Measurements from ENCODE around the gene ZBTB4. TPM values are rescaled to one million over a fixed set of nuclear protein-coding genes. Genes with fewer than 3 reads are reported as not detected.
A peak's percentile ranks its signal among the peaks of the same experiment; 100 is the strongest.

The ZBTB4 gene
- polyA plus RNA-seq, 5 donors = 36.6 to 52.9 (median 43.8) TPM

DNA sequence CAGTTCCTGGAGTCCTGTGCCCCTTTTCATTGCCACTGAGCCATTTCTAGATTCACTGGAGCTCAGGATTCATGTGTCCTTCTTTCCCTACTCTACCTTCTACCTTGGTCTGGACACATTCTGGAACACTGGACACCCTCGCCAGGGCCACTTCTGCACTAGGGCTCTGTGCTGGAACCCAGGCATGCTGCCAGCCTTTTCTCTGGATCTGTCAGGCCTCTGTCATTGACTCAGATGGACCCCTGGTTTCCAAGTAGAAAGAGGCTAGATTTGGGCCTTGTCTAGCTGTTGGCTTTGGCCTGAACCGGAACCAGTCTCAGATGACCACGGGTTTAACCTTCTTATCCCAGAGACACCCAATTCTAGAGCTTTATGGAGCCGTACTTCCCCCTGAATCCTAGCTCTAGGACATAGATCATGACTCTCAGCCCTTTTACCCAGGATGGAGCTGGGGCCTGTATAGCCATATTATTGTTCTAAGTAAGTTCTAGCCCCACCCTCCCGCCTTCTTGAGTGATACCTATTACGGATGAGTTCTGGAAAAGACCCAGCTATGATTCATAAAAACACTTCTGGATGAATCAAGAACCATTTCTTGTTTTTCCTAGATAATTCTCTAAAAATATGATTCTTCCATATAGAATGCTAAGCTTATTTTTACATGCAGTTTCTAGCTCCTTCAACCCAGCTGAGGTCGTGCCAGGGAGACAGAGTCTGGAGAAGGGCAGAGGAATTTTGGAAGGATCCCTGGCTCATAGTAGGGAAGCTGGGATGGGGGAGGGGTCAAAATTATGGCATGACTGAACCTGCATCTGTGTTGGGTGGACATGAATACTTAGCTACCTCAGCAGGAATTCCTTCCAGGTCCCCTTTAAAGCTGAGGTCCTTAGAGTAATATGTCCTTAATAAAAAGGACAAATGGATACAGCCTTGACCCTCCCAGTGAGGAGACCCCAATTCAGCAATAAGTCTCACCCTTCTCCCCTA, 35.6 kb downstream of the ZBTB4 start:
- DNase-seq = no peak

DNA sequence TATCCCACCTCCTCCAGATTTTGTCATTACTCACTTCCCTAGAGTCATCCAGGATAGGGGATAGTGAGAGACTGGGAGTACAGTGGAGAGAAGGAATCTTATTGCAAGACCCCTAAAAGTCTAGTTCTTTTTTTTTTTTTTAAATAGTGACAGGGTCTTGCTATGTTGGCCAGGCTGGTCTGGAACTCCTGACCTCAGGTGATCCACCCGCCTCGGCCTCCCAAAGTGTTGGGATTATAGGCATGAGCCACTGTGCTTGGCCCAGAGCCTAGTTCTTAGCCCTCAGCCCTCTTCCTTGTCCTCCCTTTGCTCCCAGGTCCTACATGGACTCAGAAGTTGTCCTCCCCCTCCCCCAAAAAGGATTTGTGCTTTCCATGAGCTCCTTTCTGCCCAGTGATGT, 37.3 kb downstream of the ZBTB4 start:
- DNase-seq = no peak

DNA sequence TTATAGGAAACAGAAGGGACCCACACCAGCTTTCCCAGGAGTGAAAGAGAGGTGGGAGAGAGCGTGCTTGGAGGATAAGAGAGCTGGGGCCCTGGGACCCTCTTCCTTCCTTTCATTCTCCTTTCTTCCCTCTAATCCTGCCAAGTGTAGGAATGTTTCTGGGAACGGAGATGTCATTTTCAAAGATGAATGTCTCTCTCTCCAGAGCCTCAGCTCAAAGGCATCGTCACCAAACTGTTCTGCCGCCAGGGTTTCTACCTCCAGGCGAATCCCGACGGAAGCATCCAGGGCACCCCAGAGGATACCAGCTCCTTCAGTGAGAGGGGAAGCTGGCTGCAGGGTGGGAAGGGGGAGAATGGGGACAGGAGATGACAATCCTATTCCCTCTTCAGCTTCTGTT, 38.2 kb downstream of the ZBTB4 start:
- DNase-seq = no peak

DNA sequence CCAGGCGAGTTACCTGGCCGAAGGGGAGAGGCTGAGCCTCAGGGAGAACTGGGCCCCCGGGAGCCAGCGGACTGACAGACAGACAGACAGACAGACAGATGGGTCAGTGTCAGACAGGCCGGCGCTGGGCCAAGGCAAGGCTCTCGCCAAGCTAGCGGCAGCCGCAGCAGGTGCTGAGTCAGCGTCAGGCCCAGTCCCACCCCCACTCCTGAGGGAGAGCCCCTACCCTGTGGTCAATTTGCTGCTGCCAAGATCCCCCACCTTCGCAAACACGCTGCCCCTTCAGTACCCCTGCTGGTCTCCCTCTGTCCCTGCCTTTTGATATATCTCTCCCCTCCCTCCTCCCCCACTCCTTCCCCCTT, 38.6 kb downstream of the ZBTB4 start:
- no peak for DNase-seq

DNA sequence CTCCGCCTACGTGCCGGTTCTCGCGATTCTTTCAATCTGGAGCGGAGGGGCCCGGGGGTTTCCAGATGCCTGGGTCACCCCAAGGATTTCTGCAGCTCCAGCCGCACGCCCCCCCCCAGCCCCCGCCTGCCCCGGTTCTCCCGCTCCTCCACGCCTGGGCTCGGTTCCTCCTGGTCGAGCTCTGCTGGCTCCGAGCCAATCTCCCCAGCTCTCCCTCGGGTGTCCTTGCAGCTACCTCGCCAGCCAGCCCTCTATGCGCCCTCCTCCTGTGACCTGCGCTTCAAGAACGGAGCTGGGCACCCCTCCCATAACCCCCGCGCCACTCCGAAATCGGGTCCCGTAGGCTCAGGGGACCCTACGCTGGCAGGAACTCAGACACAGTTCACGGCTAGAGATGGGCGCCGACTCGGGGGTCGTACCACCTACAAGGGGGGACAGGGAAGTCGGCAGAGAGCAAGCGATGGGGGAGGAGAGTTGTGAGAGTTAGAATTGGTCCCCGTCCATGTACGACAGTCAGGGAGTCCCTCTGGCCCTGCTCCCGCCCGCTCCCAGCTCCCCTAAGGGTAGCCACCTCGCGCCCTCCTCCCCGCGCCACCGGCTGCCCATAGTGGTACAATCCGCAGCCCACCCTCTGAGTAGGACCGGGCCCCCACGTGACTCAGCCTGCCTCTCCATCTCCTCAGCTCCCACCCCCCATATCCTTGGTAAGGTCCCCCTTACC, 39.2 kb downstream of the ZBTB4 start:
- peak in 1 of 2 donors; percentile 18 for DNase-seq

DNA sequence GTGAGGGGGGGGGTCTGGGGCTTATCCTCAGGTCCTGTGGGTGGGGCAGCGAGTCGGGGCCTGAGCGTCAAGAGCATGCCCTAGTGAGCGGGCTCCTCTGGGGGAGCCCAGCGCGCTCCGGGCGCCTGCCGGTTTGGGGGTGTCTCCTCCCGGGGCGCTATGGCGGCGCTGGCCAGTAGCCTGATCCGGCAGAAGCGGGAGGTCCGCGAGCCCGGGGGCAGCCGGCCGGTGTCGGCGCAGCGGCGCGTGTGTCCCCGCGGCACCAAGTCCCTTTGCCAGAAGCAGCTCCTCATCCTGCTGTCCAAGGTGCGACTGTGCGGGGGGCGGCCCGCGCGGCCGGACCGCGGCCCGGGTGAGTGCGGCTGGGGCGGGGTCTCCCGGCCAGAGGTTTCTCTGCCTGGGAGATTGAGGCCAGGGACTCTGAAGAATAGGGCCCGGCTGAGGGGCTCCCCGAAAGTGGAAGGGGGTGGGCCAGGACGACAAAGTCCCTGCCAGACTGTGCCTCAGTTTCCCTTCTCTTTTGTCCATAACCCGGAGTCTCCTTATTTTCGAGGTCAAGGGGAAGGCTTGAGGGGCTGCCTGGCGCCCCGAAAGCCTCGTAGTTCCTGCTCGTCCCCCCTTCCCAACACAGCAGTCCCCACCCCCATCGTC, 39.8 kb downstream of the ZBTB4 start, which contains the start of gene FGF11:
Gene FGF11, plus strand, starts transcription at position 51 of the 651 bp plus-strand sequence. Its CDS starts 109 bp downstream, at position 160.
- no peak for DNase-seq

DNA sequence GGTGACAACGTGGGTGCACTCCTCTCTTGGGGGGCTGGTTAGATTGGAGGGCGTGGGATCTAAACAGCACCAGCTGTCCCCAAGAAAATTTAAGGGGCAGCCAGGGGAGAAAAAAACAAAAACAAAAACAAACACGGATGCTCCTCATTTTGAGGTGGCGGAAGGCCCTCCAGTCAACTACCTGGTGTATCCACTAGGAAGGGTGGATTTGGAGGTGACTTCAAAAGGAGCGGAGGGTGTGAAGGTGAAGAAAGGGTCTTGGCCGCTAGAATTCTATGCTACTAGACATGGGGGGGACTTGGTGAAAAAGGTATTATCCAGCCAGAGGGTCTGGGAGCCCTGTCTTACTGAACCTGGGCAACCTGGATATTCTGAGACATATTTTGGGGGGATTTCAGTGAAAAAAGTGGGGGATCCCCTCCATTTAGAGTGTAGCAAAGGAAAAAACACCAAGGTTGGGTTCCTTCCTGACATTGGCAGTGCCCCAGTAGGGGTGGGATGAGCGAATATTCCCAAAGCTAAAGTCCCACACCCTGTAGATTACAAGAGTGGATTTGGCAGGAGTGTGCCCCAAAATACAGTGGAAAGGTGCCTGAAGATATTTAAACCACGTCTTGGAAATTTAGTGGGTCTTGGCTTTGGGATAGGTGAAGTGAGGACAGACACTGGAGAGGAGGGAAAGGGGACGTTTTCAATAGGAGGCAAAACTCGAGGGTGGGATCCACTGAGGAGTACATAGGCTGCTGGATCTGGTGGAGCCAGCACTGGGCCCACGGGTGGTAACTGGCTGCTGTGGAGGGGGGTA, 40.6 kb downstream of the ZBTB4 start:
- DNase-seq = no peak

DNA sequence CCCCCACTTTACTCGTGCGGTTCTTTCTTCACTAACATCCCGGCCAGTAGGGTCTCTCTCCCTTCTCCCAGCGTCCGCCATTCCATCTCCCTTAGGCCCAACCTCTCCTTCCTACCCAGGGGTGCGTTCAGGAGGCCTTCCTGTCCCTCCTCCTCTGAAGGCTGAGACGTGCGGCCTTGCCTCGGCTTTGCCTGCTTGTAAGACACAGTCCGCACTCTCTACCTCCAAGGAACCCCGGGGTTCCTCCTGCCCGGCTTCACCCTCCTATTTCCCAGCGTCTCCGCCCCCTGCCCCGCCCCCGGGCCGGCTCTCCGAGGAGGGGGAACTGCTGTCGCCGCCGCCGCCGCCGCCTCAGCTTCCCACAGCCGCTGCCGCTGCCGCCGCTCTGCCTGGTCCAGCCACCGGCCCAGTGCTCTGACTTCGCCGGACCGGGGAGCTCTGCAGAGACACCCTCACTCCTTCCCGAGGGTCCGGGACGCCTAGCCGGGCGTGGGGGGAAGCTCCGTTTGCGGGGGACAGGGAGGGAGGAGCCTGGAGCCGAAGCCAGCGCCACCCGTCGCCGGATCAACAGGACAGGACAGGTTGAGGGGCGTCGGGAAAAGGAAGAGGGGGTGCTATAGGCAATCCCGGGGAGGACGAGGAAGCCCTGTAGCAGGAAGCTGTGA, 41.3 kb downstream of the ZBTB4 start:
- peak in 1 of 2 donors; percentile 25 for DNase-seq

DNA sequence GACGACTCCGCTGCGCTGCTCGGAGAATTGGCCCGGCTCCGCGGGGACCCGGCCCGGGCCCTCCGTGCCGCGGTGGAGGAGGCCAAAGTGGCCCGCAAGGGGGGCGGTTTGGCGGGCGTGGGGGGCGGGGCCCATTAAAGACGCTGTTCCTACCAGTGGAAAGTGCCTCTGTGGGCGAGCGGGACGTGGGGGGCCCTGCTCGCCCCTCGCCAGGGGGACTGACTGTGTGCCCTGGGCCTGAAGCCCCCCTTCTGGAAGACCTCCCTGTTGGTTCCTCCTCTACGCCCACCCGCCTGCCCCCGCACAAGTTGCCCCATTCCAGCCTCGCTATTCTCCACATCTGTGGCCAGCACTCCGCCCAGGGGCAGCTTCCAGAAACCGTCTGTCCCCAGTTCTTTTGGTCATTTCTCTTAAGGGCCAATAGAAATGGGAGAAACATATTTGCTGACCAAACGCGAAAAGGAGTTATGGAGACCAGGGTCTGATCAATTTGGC, 42.0 kb downstream of the ZBTB4 start:
- no peak for DNase-seq

DNA sequence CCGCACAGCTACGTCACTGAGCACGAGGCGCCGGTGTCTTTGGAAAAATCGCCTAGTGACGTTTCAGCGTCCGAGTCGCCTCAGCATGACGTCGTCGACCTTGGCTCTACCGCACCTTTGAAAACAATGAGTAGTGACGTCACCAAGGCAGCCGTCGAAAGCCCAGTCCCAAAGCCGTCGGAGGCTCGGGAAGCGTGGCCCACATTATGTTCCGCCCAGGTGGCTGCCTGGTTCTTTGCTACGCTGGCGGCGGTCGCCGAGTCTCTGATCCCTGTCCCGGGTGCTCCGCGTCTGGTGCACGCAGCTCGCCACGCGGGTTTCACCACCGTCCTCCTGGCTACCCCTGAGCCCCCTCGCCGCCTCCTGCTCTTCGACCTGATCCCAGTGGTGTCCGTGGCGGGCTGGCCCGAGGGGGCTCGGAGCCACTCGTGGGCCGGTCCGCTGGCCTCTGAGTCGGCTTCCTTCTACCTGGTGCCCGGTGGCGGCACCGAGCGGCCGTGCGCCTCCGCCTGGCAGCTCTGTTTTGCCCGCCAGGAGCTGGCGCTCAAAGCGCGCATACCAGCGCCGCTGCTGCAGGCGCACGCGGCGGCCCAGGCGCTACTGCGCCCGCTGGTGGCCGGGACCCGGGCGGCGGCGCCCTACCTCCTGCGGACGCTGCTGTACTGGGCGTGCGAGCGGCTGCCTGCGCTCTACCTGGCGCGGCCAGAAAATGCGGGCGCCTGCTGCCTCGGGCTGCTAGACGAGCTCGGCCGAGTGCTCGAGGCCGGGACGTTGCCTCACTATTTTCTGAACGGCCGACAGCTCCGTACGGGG, 42.7 kb downstream of the ZBTB4 start:
- peak; percentile 79 to 81 for DNase-seq

DNA sequence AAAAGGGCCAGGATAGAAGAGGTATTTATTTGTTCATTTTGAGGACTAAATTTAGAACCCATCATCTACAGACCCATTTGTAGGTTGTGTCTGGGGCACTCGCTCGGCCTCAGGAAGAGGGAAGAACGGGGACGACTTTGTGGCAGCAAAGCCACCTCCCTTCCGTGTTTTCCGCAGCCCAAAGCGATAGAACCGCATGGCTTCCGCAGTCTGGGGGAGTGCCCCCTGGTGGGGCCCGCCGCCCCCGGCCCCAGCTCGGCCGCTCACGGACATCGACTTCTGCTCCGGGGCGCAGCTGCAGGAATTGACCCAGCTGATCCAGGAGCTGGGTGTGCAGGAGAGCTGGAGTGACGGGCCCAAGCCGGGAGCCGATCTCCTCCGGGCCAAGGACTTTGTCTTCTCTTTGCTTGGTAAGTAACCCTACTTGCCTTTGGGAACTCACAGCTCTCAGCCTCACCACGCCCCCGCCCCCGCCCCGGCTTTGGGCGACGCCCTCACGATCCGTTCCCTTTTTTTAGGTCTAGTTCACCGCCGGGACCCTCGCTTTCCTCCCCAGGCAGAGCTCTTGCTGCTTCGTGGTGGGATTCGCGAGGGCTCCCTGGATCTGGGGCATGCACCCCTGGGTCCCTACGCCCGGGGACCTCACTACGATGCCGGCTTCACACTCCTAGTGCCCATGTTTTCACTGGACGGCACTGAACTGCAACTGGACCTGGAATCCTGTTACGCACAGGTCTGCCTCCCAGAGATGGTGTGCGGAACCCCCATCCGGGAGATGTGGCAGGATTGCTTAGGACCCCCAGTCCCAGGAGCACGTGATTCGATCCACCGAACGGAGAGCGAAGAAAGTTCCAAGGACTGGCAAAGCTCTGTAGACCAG, 43.5 kb downstream of the ZBTB4 start:
- DNase-seq = peak in 1 of 2 donors; percentile 18

DNA sequence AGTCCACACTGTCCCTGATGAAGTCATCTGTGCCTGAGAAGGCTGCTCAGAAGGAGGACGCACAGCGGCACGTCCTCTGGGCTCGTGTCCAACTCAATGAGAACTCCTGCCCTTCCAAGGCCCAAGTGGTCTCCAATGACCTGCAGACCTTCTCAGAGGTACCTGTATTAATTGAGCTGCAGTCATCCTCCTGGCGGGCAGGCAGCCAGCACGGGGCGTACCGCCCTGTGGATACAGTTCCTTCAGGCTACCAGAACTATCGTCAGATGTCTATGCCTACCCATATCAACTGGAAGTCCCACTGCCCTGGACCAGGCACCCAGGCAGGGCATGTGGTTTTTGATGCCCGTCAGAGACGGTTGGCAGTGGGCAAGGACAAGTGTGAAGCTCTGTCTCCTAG, 47.1 kb downstream of the ZBTB4 start:
- DNase-seq = no peak

DNA sequence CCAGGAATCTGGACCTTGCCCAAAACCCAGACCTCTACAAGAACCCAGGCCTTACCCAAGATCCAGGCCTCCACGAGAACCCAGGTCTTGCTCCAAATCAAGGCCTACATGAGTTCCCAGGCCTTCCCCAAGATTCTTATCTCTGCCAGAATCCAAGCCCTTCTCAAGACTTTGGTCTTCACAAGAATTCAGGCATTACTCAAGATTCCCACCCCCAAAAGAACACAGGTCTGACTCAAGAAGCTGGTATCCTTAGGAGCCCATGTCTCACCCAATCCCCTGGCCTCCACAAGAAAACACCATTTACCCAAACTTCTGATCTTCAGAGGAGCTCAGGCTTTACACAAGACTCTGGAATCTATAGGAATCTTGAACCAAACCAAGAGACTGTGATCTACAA, 48.2 kb downstream of the ZBTB4 start:
- DNase-seq = no peak

DNA sequence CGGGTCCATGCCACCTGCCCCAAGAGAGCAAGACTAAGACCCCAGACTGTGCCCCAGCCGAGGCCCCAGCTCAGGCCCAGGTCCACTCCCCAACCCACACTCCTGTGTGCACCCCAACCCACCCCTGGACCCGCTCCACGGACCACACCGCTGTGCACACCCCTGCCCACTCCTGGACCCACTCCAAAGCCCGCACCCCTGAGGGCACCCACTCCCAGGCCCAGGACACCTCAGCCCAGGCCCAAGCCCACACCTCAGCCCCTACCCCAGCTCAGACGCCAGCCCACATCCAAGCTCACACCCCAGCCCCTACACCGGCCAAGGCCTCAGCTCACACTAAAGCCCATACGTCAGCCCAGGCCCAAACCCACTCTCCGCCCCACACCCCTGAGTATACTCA, 49.7 kb downstream of the ZBTB4 start:
- DNase-seq = no peak

DNA sequence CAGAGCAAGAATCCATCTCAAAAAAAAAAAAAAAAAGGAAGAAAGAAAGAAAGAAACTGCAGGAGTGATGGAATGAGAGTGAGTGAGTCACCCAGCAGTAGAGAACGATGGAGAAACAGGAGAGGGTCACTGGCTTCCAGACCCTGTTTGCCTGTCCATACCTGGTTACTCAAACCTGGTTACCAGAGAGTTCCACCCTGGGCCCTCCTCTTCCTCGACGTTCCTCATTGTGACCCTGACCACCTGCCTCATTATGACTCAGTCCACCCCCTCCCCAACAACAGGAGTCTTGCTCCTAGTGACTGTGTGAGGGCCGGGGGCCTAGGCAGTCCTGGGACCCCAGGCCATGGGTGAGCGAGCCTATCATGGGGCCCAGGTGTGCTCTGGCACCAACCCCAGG, 50.9 kb downstream of the ZBTB4 start, which contains the start of gene SPEM3:
Gene SPEM3, plus strand, starts transcription at position 301 of the 400 bp plus-strand sequence. Its CDS starts 46 bp downstream, at position 347.
- DNase-seq = no peak

DNA sequence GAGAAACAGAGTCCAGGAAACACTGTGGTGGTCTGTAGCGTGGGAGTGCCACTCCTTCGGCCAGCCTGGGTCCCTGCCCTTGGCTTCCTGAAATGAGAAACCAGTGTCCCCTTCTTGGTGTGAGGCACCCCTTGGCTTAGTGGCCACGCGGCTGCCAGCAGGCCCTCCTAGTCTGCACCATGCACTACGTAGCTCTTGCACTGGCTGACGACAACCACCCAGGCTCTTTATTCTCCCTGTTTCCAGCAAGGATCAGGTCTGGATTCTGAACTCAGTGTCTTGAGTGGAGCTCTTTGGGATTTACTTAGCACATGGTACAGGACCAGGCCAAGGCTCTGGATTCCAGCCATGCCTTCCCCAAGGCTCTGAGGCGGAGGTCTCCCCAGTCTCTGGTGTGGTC, 51.9 kb downstream of the ZBTB4 start:
- DNase-seq = no peak

DNA sequence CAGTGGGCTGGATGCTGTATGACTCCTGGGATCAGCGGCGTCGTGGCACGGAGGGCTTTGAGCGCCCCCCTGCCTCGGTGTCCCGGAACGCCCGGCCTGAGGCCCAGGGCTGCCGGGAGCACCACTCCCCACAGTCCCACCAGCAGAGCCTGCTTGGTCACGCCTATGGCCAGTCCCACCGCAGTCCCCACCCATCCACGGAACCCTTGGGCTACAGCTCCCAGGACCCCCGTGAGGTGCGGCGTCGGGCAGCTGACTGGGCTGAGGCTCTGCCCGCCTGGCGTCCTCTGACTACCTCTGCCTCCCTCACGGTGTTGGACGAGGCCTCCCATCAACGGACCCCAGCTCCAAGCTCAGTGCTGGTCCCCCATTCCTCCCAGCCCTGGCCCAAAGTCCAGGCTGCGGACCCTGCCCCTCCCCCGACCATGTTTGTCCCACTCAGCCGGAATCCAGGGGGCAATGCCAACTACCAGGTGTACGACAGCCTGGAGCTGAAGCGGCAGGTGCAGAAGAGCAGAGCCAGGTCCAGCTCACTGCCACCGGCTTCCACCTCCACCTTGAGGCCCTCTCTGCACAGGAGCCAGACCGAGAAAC, 52.4 kb downstream of the ZBTB4 start:
- DNase-seq = no peak

DNA sequence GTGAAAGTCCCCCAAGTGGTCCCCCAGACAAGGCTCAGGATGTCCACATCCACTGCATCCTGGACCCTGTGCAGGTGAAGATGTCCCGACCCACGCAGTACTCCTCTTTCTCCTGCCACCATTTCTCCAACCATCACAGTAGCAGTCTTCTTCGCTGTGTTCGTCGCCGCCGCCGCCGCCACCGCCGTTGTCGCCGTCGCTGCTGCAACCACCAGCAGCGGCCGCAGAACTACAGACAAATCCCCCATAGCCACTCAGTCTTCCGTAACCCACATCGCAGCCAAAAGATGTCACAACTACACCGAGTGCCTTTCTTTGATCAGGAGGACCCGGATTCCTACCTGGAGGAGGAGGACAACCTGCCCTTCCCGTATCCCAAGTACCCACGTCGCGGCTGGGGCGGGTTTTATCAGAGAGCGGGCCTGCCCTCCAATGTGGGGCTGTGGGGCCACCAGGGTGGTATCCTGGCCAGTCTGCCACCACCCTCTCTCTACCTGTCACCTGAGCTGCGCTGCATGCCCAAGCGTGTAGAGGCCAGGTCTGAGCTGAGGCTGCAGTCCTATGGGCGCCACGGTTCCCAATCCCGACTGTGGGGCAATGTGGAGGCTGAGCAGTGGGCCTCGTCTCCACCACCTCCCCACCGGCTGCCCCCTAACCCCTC, 53.1 kb downstream of the ZBTB4 start:
- no peak for DNase-seq

Data from right lung (tissue), 5 donors.